ENCODE data around the gene PPOX.

The PPOX gene

DNA sequence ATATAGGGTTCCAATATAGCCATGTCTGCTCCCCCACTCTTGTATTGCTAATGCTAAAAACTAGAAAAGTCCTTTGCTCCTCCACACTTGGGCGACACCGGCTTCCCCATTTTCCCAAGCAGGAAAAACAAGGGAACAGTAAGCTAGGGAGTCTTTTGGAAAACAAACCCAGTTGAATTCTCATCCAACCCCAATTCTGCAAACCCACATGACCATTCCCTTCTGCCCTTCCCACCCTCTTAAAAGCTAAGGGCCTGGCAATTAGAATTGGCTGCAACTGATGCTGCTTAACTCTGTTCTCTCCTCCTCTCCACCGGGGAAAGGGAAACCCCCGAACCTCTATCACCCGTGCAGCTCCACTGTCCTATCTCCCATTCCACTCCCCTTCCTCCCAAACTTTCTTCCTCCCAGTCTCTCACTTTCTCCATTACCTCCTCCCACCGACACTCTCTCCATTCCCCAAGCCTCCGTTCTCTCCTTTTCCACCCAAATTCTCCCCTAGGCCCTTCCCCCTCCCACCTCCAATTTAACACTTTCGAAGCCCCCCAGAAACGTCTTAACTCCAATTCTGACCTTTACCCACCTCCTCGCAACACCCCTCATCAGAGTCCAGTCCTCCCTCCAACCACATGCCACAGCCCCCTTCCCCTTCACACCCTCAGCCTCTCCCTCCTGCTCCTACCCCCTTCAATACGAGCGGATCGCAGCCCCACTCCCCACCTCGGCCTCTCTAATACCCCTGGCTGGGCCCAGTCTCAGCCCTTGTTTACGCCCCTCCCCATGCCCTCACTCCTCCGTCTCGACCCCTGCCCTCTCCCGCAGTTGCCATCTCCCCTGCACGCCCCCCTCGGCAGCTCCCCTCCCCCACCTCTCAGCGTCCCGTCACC is 34.5 kb upstream of the PPOX start:
- DNase-seq (ENCODE audit: insufficient read length) (no peak), FAIRE-seq (peak; percentile 30)
- TF ChIP-seq POLR2AphosphoS5 (IDR thresholded peaks at IDR 0.05; ENCODE audit: low read depth, low read length) (no peak), POLR2A (IDR thresholded peaks at IDR 0.05; ENCODE audit: low read depth, low read length) (no peak), TAF1 (IDR thresholded peaks at IDR 0.05; ENCODE audit: borderline replicate concordance, low read depth, low read length) (no peak)

DNA sequence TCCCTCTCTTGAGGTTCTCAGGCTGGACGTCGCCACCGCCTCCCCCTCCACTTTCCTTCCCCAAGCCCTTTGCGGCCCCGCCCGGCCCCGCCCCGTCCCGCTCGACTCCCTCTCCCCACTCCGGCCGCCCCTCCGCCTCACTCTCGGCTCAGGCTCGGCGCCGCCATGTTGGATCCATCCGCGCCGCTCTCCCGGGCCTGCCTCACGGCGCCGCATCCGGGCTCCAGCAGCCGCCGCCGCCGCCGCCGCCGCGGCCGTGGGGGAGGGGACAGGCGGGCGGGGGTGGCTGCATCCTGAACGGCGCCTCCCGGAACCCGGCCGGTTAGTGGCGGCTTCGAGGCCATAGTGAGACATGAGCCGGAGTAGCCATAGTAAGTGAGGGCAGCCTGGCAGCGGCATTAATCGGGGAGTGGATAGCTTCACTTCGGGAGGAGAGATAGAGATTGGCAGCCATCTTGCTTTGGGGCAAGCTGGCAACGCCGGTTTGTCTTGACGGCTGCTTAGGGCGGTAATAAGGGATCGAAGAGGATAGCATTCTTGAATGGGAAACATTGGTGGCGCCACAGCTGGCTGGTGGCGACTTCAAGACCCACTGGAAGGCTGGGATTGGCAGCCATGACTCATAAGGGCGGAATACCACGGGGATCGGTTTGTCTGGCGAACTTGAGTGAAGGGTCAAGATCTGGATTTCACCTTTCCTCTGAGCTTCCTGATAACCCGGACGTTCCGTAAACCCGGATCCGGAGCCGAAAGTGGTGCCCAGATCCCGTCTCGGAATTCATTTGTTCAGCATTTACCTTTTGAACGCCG is 33.6 kb upstream of the PPOX start, which contains the start of gene DEDD:
TSS of gene DEDD (minus strand) at position 258 of the 810 bp plus-strand sequence. CDS start 8,205 bp downstream, outside the sequence.
- peak; percentile 88 for DNase-seq (ENCODE audit: insufficient read length)
- TF ChIP-seq POLR2AphosphoS5 (IDR thresholded peaks at IDR 0.05; ENCODE audit: low read depth, low read length), result peak; percentile 38; the same call in 1 of the 2 replicates
- TF ChIP-seq POLR2A (IDR thresholded peaks at IDR 0.05; ENCODE audit: low read depth, low read length), result no peak; the same call in 1 of the 2 replicates
- TF ChIP-seq TAF1 (IDR thresholded peaks at IDR 0.05; ENCODE audit: borderline replicate concordance, low read depth, low read length), result peak; percentile 49; the same call in 1 of the 2 replicates
- FAIRE-seq, result peak; percentile 94

DNA sequence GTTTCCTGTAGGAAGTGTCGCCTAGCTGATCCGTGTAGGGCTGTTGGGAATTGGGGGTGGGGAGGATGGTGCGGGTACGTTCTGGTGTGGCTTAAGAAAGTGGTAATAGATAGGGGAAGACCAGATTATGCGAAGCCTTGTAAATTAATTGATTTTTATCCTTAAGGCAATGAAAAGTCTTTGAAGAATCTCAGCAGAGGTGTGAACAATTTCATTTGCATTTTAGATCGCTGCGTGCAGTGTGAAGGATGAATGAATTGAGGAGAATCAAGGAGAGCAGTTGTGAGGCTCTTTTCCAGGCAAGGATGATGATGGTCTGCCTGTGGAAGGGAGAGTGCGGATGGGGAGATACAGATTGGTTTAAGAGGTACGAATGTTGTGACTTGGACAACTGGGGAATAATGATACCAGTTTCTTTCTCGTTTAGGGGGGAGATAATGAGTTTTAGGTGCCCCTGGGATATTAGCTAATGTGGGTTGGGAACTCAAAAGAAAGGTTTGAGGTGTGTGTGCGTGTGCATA is 32.9 kb upstream of the PPOX start:
- no peak for TF ChIP-seq POLR2AphosphoS5 (IDR thresholded peaks at IDR 0.05; ENCODE audit: low read depth, low read length)
- TF ChIP-seq POLR2A (IDR thresholded peaks at IDR 0.05; ENCODE audit: low read depth, low read length), result no peak
- FAIRE-seq (no peak), DNase-seq (ENCODE audit: insufficient read length) (no peak)

DNA sequence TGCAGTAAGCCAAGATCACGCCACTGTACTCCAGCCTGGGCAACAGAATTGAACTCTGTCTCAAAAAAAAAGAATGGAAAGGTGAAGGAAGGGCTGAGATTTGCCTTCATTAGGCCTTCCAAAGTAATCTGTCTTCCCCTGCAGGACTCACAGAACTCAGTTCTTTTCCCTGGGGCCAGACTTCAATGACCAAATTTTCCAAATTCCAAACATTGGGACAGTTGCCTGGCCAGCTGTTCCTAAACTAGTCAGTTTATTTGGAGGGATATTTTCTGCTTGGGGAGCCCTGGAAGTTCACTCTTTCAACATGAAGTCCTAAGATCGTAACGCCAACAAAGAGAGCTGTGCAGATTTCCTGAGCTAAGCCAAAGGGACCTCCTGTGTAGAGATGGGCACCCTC is 28.3 kb upstream of the PPOX start:
- FAIRE-seq (no peak), DNase-seq (ENCODE audit: insufficient read length) (no peak)
- no peak for TF ChIP-seq POLR2AphosphoS5 (IDR thresholded peaks at IDR 0.05; ENCODE audit: low read depth, low read length)

DNA sequence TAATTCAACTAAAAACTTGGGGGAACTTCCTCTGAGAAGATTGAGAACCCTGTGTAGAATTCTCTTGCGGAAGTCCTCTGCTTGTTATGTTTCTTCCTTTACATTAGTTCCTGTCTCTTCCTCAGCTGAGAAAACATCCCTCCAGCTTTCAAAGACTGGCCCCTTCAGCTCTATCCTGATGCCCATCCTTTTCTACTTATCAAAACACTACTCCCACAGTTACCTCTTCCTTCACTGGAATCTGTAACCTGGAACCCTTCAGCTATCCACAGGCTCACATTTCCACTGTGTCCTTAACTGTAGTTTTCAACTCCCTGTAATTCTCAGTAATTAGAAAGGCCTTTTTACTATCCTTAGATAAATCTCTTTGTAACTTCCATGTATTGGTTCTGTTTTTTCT is 27.8 kb upstream of the PPOX start:
- TF ChIP-seq POLR2A (IDR thresholded peaks at IDR 0.05; ENCODE audit: low read depth, low read length) (no peak), TAF1 (IDR thresholded peaks at IDR 0.05; ENCODE audit: borderline replicate concordance, low read depth, low read length) (no peak)
- FAIRE-seq (no peak), DNase-seq (ENCODE audit: insufficient read length) (no peak)

DNA sequence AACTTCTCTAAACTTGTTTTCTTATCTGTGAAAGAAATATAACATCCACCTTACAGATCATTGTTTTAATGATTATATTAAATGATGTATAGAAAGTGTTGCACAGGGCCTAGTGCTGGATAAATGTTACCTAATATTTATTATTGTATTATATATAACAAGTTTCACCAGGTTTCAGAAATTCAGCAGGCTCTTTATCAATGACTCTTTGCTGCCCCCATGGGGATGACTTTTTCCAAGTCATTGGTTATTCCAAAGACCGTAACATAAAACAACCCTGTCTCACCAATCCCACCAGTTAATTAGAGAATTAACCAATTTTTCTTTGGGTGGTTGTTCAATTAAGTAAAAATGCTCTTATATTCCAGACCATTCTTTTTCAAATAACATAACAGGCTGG is 26.5 kb upstream of the PPOX start:
- no peak for FAIRE-seq
- no peak for DNase-seq (ENCODE audit: insufficient read length)
- TF ChIP-seq TAF1 (IDR thresholded peaks at IDR 0.05; ENCODE audit: borderline replicate concordance, low read depth, low read length) (no peak), POLR2AphosphoS5 (IDR thresholded peaks at IDR 0.05; ENCODE audit: low read depth, low read length) (no peak), POLR2A (IDR thresholded peaks at IDR 0.05; ENCODE audit: low read depth, low read length) (no peak)

DNA sequence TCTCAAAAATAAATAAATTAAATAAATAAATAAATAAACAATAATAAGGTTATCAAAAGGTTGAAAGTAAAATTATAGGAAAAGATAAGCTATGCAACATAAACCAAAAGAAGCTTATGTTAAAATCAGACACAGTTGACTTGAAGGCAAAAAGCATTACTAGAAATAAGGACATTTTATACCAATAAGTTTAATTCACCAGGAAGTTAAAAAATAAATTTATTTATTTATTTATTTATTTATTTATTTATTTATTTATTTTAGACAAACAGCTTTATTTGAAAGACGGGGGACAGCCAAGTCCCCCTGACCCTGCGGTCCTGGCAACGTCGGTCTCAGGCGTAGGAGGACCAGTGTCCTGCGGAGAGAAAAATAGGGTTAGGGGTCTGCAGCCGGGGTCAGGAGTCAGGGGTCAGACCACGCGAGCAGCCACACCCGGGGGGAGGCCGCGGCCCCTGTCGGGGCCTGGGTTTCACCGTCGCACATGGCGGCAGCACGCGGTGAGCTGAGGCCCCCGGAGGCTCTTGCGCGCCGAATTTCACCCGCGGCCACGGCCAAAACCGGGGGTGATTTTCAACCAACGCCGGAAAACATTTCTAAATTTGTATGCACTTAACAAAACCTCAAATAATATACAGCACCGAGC is 25.3 kb upstream of the PPOX start:
- DNase-seq (ENCODE audit: insufficient read length) (no peak), FAIRE-seq (no peak)
- no peak for TF ChIP-seq POLR2A (IDR thresholded peaks at IDR 0.05; ENCODE audit: low read depth, low read length)

DNA sequence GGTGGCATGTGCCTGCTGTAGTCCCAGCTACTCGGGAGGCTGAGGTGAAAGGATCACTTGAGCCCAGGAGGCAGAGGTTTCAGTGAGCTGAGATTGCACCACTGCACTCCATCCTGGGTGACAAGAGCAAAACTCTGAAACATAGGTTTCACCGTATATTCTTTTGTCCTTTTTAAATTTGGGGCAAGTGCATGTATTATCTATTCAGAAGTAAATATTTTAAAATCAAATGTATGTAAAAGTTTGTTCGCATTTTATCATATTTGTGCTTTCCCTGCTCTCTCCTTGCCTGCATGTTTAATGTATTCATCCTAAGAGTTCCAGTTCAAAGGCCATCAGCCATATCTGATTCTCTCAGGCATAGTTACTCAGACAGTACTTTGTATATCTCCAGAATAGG is 20.4 kb upstream of the PPOX start:
- TF ChIP-seq TAF1 (IDR thresholded peaks at IDR 0.05; ENCODE audit: borderline replicate concordance, low read depth, low read length) (no peak), POLR2AphosphoS5 (IDR thresholded peaks at IDR 0.05; ENCODE audit: low read depth, low read length) (no peak), POLR2A (IDR thresholded peaks at IDR 0.05; ENCODE audit: low read depth, low read length) (no peak)
- DNase-seq (ENCODE audit: insufficient read length), result no peak
- no peak for FAIRE-seq

DNA sequence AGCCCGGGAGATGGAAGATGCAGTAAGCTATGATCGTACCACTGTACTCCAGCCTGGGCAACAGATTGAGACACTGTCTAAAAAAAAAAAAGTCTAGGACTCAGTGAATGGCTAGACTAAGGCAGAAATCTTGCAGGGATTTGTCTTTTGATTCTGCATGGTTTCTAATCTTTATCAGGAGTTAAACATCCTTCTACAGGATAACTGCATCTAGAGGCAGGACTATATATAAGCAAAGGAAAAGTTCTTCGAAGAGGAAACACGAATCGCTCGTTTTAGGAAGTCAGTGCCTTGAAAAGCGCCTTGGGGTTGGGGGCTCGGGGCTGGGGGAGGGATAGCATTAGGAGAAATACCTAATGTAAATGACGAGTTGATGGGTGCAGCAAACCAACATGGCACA is 13.1 kb upstream of the PPOX start:
- FAIRE-seq (no peak), DNase-seq (ENCODE audit: insufficient read length) (no peak)
- TF ChIP-seq POLR2AphosphoS5 (IDR thresholded peaks at IDR 0.05; ENCODE audit: low read depth, low read length) (no peak), POLR2A (IDR thresholded peaks at IDR 0.05; ENCODE audit: low read depth, low read length) (no peak), TAF1 (IDR thresholded peaks at IDR 0.05; ENCODE audit: borderline replicate concordance, low read depth, low read length) (no peak)

DNA sequence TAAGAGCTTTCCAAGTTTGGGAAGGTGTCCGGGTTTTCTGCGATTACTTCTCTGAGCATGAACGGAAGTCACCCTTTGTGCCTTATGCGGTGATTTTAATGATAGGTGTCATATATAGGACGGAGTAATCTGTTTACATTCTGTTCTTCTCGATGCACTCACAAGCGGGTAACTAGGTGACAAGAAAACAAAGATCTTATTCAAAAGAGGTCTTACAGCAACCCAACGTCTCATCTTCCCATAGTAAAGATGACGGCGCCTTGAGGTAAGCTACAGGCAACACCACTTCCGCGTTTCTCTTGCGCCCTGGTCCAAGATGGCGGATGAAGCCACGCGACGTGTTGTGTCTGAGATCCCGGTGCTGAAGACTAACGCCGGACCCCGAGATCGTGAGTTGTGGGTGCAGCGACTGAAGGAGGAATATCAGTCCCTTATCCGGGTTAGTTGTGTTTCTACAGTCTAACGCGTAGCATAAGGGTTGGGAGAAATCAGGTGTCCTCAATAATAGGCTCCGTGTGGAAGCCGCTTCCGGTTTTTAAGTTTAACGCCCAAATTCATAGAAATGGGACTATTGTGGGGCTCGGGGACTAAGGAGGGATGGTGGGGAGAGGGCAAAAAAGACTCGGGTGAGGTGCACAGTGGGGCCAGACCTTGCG is 12.4 kb upstream of the PPOX start, which contains the start of gene UFC1:
TSS of gene UFC1 (plus strand) at position 297 of the 656 bp plus-strand sequence. CDS start at position 317, 20 bp downstream.
- FAIRE-seq (peak; percentile 93), DNase-seq (ENCODE audit: insufficient read length) (peak; percentile 84)
- TF ChIP-seq TAF1 (IDR thresholded peaks at IDR 0.05; ENCODE audit: borderline replicate concordance, low read depth, low read length), result peak; percentile 82
- TF ChIP-seq POLR2AphosphoS5 (IDR thresholded peaks at IDR 0.05; ENCODE audit: low read depth, low read length), result peak; percentile 91
- TF ChIP-seq POLR2A (IDR thresholded peaks at IDR 0.05; ENCODE audit: low read depth, low read length), result peak; percentile 95

DNA sequence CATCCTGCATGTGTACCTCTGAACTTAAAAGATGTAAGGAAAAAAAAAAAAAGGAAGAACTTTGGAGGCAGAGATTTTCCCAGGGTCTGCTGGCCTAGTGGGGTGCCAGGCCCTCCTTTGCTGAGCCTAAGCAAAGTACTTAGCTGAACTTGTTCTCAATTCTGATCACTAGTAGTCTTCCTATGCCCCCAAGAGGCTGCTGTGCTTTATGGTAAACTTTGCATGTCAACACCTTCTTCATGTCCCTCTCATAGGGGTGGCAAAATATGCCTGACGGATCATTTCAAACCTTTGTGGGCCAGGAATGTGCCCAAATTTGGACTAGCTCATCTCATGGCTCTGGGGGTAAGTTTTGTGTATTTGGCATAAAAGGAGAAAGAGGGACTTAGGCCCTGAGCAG is 8.4 kb upstream of the PPOX start:
- FAIRE-seq (no peak), DNase-seq (ENCODE audit: insufficient read length) (no peak)
- no peak for TF ChIP-seq POLR2AphosphoS5 (IDR thresholded peaks at IDR 0.05; ENCODE audit: low read depth, low read length)

All from GM12892 (cell line).